Ovary (tissue), 9 donors: ENCODE data around the gene STIM2. TPM values are rescaled to one million over a fixed set of nuclear protein-coding genes. Genes with fewer than 3 reads are reported as not detected.

Source experiments
- DNase-seq, 5 donors: peaks; one replicate each; pipeline ENCODE4 v3.0.0-alpha.2; 2019 to 2020
- H3K27ac ChIP-seq, 2 donors: fragments of 200-600 bp; one replicate each; pipeline versions ENCODE4 v1.5.1 to v1.8.0; 2019 to 2022
- H3K27me3 ChIP-seq: fragments of 200-600 bp; one replicate; pipeline ENCODE4 v1.8.0; 2022
- H3K36me3 ChIP-seq: fragments of 200-600 bp; sonication (generic); one replicate; pipeline ENCODE4 v1.5.1; 2019
- H3K4me1 ChIP-seq: one replicate; pipeline ENCODE4 v1.8.1; 2013; ENCODE audit warnings: mild to moderate bottlenecking, moderate library complexity; ENCODE audit not compliant: insufficient read depth
- H3K4me3 ChIP-seq: fragments of 200-600 bp; sonication (generic); one replicate; pipeline ENCODE4 v1.5.1; 2017
- H3K9me3 ChIP-seq, 2 donors: fragments of 200-600 bp in 1 of 2; sonication (generic) in 1 of 2; one replicate each; pipeline versions ENCODE4 v1.5.1 to v1.8.1; 2013 to 2019; ENCODE audit warnings: mild to moderate bottlenecking in 1 of 2, moderate library complexity in 1 of 2
- CTCF ChIP-seq, 3 donors: fragments of 450-650 bp in 2 of 3; fragments of 200-600 bp in 1 of 3; IDR thresholded peaks; one replicate each; pipeline versions ENCODE4 v1.5.1 to v1.8.0; 2016 to 2022; ENCODE audit warnings: antibody characterized with exemption in 3 of 3, mild to moderate bottlenecking in 1 of 3
- EP300 ChIP-seq: sonication (generic); formaldehyde crosslinking; IDR thresholded peaks from one replicate; pipeline ENCODE4 v1.6.1; 2017; ENCODE audit warnings: antibody characterized with exemption
- POLR2A ChIP-seq: fragments of 450-650 bp; IDR thresholded peaks from one replicate; pipeline ENCODE4 v1.6.1; 2017; ENCODE audit warnings: antibody characterized with exemption, mild to moderate bottlenecking, moderate library complexity
- WGBS, 3 donors: extraction: QIAGEN DNeasy Blood & Tissue Kit in 1 of 3; methylation state at CpG; one replicate each; pipeline versions ENCODE4 v1.1.5 to v1.1.7; 2013 to 2017; 5-methylcytosine and 5-hydroxymethylcytosine counted together
- intact Hi-C, 4 donors: fragments of 100-400 bp; cut with DNase I; formaldehyde crosslinking; loops; one replicate each; pipeline versions ENCODE4 v1.11.0 to v1.15.1; 2022 to 2023
- polyA plus RNA-seq, 2 donors: library from polyadenylated mRNA; stranded (reverse); fragments of 200-250 nt in 1 of 2; fragments of 350-450 nt in 1 of 2; fragmentation: Illumina TruSeq in 1 of 2; extraction: RNeasy Lipid Tissue Mini Kit (QIAGEN cat#74804) in 1 of 2; gene quantifications; one replicate each; pipeline ENCODE4 v1.2.3, GENCODE V29; 2013 to 2014
- total RNA-seq, 7 donors: library from RNA; depleted of rRNA in 2 of 7; stranded (reverse); fragments of >200 nt in 2 of 7; fragmentation: NEBNext Ultra II Directional in 3 of 7; extraction: Animal tissue kit (Norgen Biotek cat#: 25700) in 3 of 7; gene quantifications; one replicate each; pipeline versions ENCODE4 v1.1.0 to v1.2.4, GENCODE V29; 2016 to 2023
- donor health status: DM: no; HTN: no; CAD: no; lungs with moderate emphysema.
- donor health status: DM: no; HTN: no; CAD: no.
- donor health status: Bipolar disorder and iron deficiency.
- donor health status: DM: yes; HTN: yes; CAD: no.
- donor health status: DM: no; HTN: no; CAD: no.
- donor health status: DM: yes; HTN: yes; CAD: no.

STIM2 gene
- total and polyA plus RNA-seq, 9 donors = 24.0 to 47.9 (median 38.8) TPM

DNA sequence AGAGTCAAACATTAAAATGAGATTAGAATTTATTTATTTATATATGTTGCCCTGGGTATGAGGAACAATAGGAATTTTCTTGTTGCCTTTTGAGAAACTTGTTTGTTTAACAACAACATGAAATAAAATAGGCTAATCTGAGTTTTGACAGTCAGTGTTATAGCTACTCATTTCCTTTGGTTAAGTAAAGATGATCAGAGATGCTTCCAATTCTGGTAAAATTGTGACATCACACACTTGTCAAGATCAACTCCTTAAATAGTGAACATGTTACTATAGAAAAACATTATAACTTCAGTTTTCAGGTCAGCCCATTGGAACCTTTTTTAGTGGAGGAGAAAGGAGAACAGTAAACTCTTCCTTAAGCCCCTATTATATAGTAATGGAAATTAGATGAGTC, 136.1 kb downstream of the STIM2 start:
- H3K27me3 ChIP-seq = no peaks in the 10 kb centered on the region
- no peaks in the 10 kb centered on the region for H3K36me3 ChIP-seq
- H3K4me1 ChIP-seq = peaks cover 3% of the 10 kb centered on the region
- TF ChIP-seq EP300 = no peak
- TF ChIP-seq POLR2A = no peak
- no peak for TF ChIP-seq CTCF (IDR thresholded peaks at IDR 0.05)
- no peak overlapping the region for H3K27ac ChIP-seq
- no peak for DNase-seq
- H3K4me3 ChIP-seq = no peak overlapping the region
- intact Hi-C loops = loop anchor here in 2 of 4 donors (5.0 to 10.0 kb wide), 2 partner anchors 132 to 134 kb away; partner anchors contain the start of gene STIM2 (in 2 of the 2)
- H3K9me3 ChIP-seq = no peaks in the 10 kb centered on the region

DNA sequence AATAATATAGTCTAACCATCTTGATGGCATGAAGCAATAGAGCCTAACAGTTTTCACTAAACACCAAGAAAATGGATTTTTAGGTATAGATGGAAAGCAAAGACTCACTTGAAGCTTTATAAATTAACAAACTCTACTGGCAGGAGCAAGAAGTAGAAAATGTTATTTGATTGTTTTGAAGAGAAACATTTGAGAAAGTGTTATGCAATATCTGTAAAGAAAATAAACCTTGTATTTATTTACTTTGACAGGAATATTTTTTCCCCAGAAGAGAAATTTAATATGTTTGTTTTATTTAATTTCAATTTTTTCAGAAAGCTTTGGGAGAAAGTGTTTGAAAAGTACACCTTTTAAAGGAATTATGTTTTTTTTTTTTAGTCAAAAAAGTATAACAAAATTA, 139.0 kb downstream of the STIM2 start:
- Histone ChIP-seq H3K4me1 (no peaks in the 10 kb centered on the region), H3K36me3 (no peaks in the 10 kb centered on the region), H3K27me3 (no peaks in the 10 kb centered on the region), H3K27ac (no peak overlapping the region), H3K4me3 (no peak overlapping the region), H3K9me3 (no peaks in the 10 kb centered on the region)
- intact Hi-C loops = loop anchor here in 3 of 4 donors (5.0 to 10.0 kb wide), 3 partner anchors 135 to 665 kb away; partner anchors contain the start of gene STIM2 (in 2 of the 3)
- TF ChIP-seq EP300 (no peak), POLR2A (no peak), CTCF (IDR thresholded peaks at IDR 0.05) (no peak)
- no peak for DNase-seq

GRCh38 chr4:27000122-27000521, 139.5 kb downstream of the STIM2 start:
- Histone ChIP-seq H3K27me3 (no peaks in the 10 kb centered on the region), H3K9me3 (no peaks in the 10 kb centered on the region), H3K36me3 (no peaks in the 10 kb centered on the region), H3K4me3 (no peak overlapping the region), H3K4me1 (no peaks in the 10 kb centered on the region), H3K27ac (no peak overlapping the region)
- TF ChIP-seq POLR2A (no peak), EP300 (no peak), CTCF (IDR thresholded peaks at IDR 0.05) (no peak)
- intact Hi-C loops = loop anchor here in 1 of 4 donors (10.0 kb wide), 1 partner anchor 665 kb away; no protein-coding TSS in a partner anchor
- WGBS, 3 donors = 59 to 87% (median 69%) methylated on average over 2 of the region's 2 CpGs
- DNase-seq = no peak

GRCh38 chr4:27000820-27001219, 140.2 kb downstream of the STIM2 start:
- Histone ChIP-seq H3K4me3 (no peak overlapping the region), H3K27ac (no peak overlapping the region), H3K36me3 (no peaks in the 10 kb centered on the region)

More at GRCh38 chr4:27000820-27001219, 140.2 kb downstream of the STIM2 start:
- Histone ChIP-seq H3K9me3 (no peaks in the 10 kb centered on the region), H3K4me1 (no peaks in the 10 kb centered on the region), H3K27me3 (no peaks in the 10 kb centered on the region)
- intact Hi-C loops = loop anchor here in 1 of 4 donors (10.0 kb wide), 1 partner anchor 666 kb away; no protein-coding TSS in a partner anchor
- DNase-seq = no peak
- TF ChIP-seq EP300 (no peak), CTCF (IDR thresholded peaks at IDR 0.05) (no peak), POLR2A (no peak)
- 90 to 96% (median 93%) methylated on average over 1 of the region's 1 CpG for WGBS, 3 donors
